Neural cell (in vitro differentiated cells): ENCODE measurements around the gene TMEM238L.

Experiments used
- EP300 ChIP-seq: fragments of 450-650 bp; conservative IDR thresholded peaks from 2 replicates; pipeline ENCODE4 v1.6.1; 2014; ENCODE audit warnings: antibody characterized with exemption, mild to moderate bottlenecking, moderate library complexity; ENCODE audit not compliant: poor library complexity, severe bottlenecking
- EZH2 ChIP-seq: fragments of 200-600, 300-800 bp; shearing (Covaris generic), sonication (generic); IDR thresholded peaks from 2 replicates; pipeline ENCODE4 v1.6.1; 2014; ENCODE audit warnings: antibody characterized with exemption, low read length, borderline replicate concordance, mild to moderate bottlenecking; ENCODE audit not compliant: insufficient read depth, poor library complexity, severe bottlenecking
- MXI1 ChIP-seq: fragments of 450-650 bp; conservative IDR thresholded peaks from 2 replicates; pipeline ENCODE4 v1.6.1; 2014; ENCODE audit warnings: antibody characterized with exemption, mild to moderate bottlenecking; ENCODE audit not compliant: poor library complexity, severe bottlenecking
- POLR2AphosphoS5 ChIP-seq: IDR thresholded peaks from 2 replicates; pipeline ENCODE4 v1.6.1; 2012
- RAD21 ChIP-seq: fragments of 450-650 bp; conservative IDR thresholded peaks from 2 replicates; pipeline ENCODE4 v1.6.1; 2014; ENCODE audit warnings: antibody characterized with exemption, mild to moderate bottlenecking, moderate library complexity
- SMC3 ChIP-seq: fragments of 450-650 bp; conservative IDR thresholded peaks from 2 replicates; pipeline ENCODE4 v1.6.1; 2014; ENCODE audit warnings: antibody characterized with exemption, mild to moderate bottlenecking, moderate library complexity; ENCODE audit not compliant: poor library complexity
- TAF1 ChIP-seq: IDR thresholded peaks from 2 replicates; pipeline ENCODE4 v1.6.1; 2012; ENCODE audit warnings: low read depth
- TF ChIP-seq, protein P1 (sequence below): fragments of 450-650 bp; IDR thresholded peaks from 2 replicates; pipeline ENCODE4 v1.5.1; 2014; ENCODE audit warnings: antibody characterized with exemption, mild to moderate bottlenecking, moderate library complexity; ENCODE audit not compliant: poor library complexity, severe bottlenecking
- TF ChIP-seq, protein P2 (sequence below): IDR thresholded peaks from 2 replicates; pipeline ENCODE4 v1.6.1; 2012; ENCODE audit warnings: borderline replicate concordance

DNA sequence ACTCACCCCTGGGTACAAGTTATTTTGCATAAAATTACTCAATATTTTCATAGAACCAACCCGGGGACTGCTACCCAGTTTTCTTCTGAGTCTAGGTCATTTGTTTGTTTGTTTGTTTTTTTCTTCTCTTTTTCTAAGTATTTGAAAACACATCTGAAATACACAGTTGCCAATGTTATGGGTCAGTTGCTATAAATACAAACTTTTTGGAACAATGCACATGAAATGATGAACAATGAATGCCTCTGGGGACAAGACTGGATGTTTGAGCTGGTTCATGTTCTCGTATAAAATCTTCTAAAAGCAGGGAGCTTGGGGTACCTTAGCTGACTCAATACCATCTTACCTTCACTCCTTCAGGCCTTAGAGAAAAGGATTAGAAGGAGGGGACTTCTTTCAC, 30.5 kb downstream of the TMEM238L start:
- TF ChIP-seq EP300: no peak
- TF ChIP-seq, protein P1, sequence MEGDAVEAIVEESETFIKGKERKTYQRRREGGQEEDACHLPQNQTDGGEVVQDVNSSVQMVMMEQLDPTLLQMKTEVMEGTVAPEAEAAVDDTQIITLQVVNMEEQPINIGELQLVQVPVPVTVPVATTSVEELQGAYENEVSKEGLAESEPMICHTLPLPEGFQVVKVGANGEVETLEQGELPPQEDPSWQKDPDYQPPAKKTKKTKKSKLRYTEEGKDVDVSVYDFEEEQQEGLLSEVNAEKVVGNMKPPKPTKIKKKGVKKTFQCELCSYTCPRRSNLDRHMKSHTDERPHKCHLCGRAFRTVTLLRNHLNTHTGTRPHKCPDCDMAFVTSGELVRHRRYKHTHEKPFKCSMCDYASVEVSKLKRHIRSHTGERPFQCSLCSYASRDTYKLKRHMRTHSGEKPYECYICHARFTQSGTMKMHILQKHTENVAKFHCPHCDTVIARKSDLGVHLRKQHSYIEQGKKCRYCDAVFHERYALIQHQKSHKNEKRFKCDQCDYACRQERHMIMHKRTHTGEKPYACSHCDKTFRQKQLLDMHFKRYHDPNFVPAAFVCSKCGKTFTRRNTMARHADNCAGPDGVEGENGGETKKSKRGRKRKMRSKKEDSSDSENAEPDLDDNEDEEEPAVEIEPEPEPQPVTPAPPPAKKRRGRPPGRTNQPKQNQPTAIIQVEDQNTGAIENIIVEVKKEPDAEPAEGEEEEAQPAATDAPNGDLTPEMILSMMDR: no peak
- no peak for TF ChIP-seq TAF1
- no peak for TF ChIP-seq RAD21
- no peak for TF ChIP-seq EZH2
- TF ChIP-seq POLR2AphosphoS5: no peak
- peak; percentile 18 for TF ChIP-seq MXI1
- TF ChIP-seq, protein P2, sequence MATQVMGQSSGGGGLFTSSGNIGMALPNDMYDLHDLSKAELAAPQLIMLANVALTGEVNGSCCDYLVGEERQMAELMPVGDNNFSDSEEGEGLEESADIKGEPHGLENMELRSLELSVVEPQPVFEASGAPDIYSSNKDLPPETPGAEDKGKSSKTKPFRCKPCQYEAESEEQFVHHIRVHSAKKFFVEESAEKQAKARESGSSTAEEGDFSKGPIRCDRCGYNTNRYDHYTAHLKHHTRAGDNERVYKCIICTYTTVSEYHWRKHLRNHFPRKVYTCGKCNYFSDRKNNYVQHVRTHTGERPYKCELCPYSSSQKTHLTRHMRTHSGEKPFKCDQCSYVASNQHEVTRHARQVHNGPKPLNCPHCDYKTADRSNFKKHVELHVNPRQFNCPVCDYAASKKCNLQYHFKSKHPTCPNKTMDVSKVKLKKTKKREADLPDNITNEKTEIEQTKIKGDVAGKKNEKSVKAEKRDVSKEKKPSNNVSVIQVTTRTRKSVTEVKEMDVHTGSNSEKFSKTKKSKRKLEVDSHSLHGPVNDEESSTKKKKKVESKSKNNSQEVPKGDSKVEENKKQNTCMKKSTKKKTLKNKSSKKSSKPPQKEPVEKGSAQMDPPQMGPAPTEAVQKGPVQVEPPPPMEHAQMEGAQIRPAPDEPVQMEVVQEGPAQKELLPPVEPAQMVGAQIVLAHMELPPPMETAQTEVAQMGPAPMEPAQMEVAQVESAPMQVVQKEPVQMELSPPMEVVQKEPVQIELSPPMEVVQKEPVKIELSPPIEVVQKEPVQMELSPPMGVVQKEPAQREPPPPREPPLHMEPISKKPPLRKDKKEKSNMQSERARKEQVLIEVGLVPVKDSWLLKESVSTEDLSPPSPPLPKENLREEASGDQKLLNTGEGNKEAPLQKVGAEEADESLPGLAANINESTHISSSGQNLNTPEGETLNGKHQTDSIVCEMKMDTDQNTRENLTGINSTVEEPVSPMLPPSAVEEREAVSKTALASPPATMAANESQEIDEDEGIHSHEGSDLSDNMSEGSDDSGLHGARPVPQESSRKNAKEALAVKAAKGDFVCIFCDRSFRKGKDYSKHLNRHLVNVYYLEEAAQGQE: no peak
- no peak for TF ChIP-seq SMC3
